ENCODE data around the gene LARP4B. TPM values are rescaled to one million over a fixed set of nuclear protein-coding genes. Genes with fewer than 3 reads are reported as not detected.

Gene LARP4B
- polyA plus RNA-seq, 2 of the 4 experiments (the other 2 are of a cell fraction) = 25.5 to 54.2 TPM

DNA sequence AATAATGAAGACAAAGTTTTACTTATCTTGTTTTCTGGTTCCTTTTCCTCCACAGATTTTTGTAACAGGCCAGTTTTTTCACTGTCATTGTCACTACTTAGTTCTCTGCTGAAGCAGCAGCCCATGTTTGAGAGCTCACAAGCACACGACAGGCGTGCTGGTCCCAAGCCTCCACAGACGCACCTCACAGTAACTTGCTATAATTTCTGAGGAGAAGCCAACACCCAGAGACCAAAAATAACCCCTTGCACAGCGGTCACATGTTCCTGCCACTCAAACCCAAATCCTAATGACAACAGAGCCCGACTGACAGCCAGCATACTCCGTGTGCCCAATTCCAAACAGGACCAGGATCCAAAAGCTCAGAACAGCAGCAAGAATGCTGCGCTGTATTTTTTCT lies 58.5 kb downstream of the LARP4B start:
- Histone ChIP-seq H3K4me3 (no peak overlapping the region), H3K4me1 (no peaks in the 10 kb centered on the region), H3K9me3 (no peaks in the 10 kb centered on the region), H3K4me2 (no peak overlapping the region), H3K27ac (no peak overlapping the region)
- no peak for ATAC-seq
- CTCF ChIA-PET = interaction anchor here (1.0 to 1.3 kb wide), 3 partner anchors 16 to 83 kb away, joined by 3 to 5 read pairs (median 3); no protein-coding TSS in a partner anchor
- TF ChIP-seq EP300 (IDR thresholded peaks at IDR 0.05) = no peak
- no peak for TF ChIP-seq RFX5 (IDR thresholded peaks at IDR 0.05)
- no peak for TF ChIP-seq EHF (CRISPR knock-in tag; IDR thresholded peaks at IDR 0.05)
- TF ChIP-seq HEYL (CRISPR knock-in tag; IDR thresholded peaks at IDR 0.05) = no peak
- TF ChIP-seq RAD21 (conservative IDR thresholded peaks at IDR 0.05 in 1 of 2, IDR thresholded peaks at IDR 0.05 in 1 of 2) = no peak
- no peak for TF ChIP-seq RCOR1 (IDR thresholded peaks at IDR 0.05; ENCODE audit: low read depth, low read length)
- no peak for TF ChIP-seq ZNF302 (CRISPR knock-in tag; IDR thresholded peaks at IDR 0.05)
- no peak for TF ChIP-seq CTCF (IDR thresholded peaks at IDR 0.05)
- TF ChIP-seq CHD4 (IDR thresholded peaks at IDR 0.05; ENCODE audit: borderline replicate concordance) = no peak
- TF ChIP-seq SMC3 (IDR thresholded peaks at IDR 0.05) = no peak
- TF ChIP-seq MAFK (IDR thresholded peaks at IDR 0.05; ENCODE audit: partially characterized antibody) = no peak
- POLR2A ChIA-PET = no interaction called here
- no peak for DNase-seq (ENCODE audit: low read depth in 1 of 2, low spot score in 1 of 2)
- FAIRE-seq = no peak
- WGBS (ENCODE audit: missing lambda C conversion rate) = 92% methylated on average over 7 of the region's 7 CpGs

- Histone ChIP-seq H3K4me1 (no peaks in the 10 kb centered on the region), H3K27ac (no peak overlapping the region), H3K9me3 (no peaks in the 10 kb centered on the region), H3K4me2 (no peak overlapping the region), H3K4me3 (no peak overlapping the region)
- ATAC-seq = no peak
- no peak for DNase-seq (ENCODE audit: low read depth in 1 of 2, low spot score in 1 of 2)
- TF ChIP-seq USF2 (IDR thresholded peaks at IDR 0.05) (no peak), HOXB5 (CRISPR knock-in tag; IDR thresholded peaks at IDR 0.05) (no peak), ATOH8 (CRISPR knock-in tag; IDR thresholded peaks at IDR 0.05; ENCODE audit: low read depth) (no peak), ZSCAN20 (CRISPR knock-in tag; IDR thresholded peaks at IDR 0.05) (no peak), CTCF (IDR thresholded peaks at IDR 0.05) (no peak), CBX8 (IDR thresholded peaks at IDR 0.05) (no peak), NPAS2 (CRISPR knock-in tag; IDR thresholded peaks at IDR 0.05; ENCODE audit: borderline replicate concordance) (no peak), GATA3 (IDR thresholded peaks at IDR 0.05; ENCODE audit: borderline replicate concordance) (no peak), JUN (IDR thresholded peaks at IDR 0.05) (no peak), HOXB13 (CRISPR knock-in tag; IDR thresholded peaks at IDR 0.05; ENCODE audit: low read depth) (no peak), PBX3 (IDR thresholded peaks at IDR 0.05) (no peak), CHD2 (IDR thresholded peaks at IDR 0.05; ENCODE audit: low read length, partially characterized antibody) (no peak), KDM5A (IDR thresholded peaks at IDR 0.05) (no peak), ZFP36 (IDR thresholded peaks at IDR 0.05; ENCODE audit: borderline replicate concordance, partially characterized antibody) (no peak), EHMT2 (IDR thresholded peaks at IDR 0.05; ENCODE audit: low read depth) (no peak), ZNF302 (CRISPR knock-in tag; IDR thresholded peaks at IDR 0.05) (no peak), FOSB (CRISPR knock-in tag; IDR thresholded peaks at IDR 0.05) (no peak), BCL3 (IDR thresholded peaks at IDR 0.05) (no peak), NR3C1 (IDR thresholded peaks at IDR 0.05) (no peak)
- CTCF ChIA-PET = no interaction called here
- POLR2A ChIA-PET = no interaction called here
- FAIRE-seq = no peak
- WGBS (ENCODE audit: missing lambda C conversion rate) = 96% methylated on average over 12 of the region's 12 CpGs
Observed at GRCh38 chr10:871951-872403, 59.5 kb downstream of the LARP4B start.

Measured in A549 (cell line).